Uterus (tissue), 4 donors: ENCODE measurements around the gene MYH14. TPM values are rescaled to one million over a fixed set of nuclear protein-coding genes. Genes with fewer than 3 reads are reported as not detected.
"Not testable (repeated sequence)": the region's sequence is repeated elsewhere in the genome, so short reads cannot be mapped to it uniquely, and the experiment has no call there.

ENCODE experiments used
- DNase-seq, 2 donors: peaks; one replicate each; pipeline ENCODE4 v3.0.0-alpha.2; 2019 to 2020
- H3K27ac ChIP-seq, 2 donors: fragments of 200-600 bp; sonication (generic); 1 replicate in 1 of 2; 2 replicates in 1 of 2; pipeline ENCODE4 v1.5.1; 2016 to 2018
- H3K27me3 ChIP-seq, 2 donors: fragments of 200-600 bp; sonication (generic); one replicate each; pipeline ENCODE4 v1.5.1; 2018 to 2019; ENCODE audit warnings: control low read depth in 1 of 2
- H3K36me3 ChIP-seq, 2 donors: fragments of 200-600 bp; sonication (generic); one replicate each; pipeline ENCODE4 v1.5.1; 2019; ENCODE audit warnings: control low read depth in 1 of 2
- H3K4me1 ChIP-seq, 2 donors: fragments of 200-600 bp; sonication (generic); one replicate each; pipeline ENCODE4 v1.5.1; 2018 to 2019; ENCODE audit warnings: control low read depth in 1 of 2
- H3K4me3 ChIP-seq, 2 donors: fragments of 200-600 bp; sonication (generic); 1 replicate in 1 of 2; 2 replicates in 1 of 2; pipeline ENCODE4 v1.5.1; 2018 to 2019; ENCODE audit warnings: mild to moderate bottlenecking in 1 of 2
- H3K9me3 ChIP-seq, 2 donors: fragments of 200-600 bp; sonication (generic); one replicate each; pipeline ENCODE4 v1.5.1; 2019; ENCODE audit warnings: control low read depth in 1 of 2
- CTCF ChIP-seq, 4 experiments: fragments of 200-600 bp in 2 of 4; fragments of 450-650 bp in 2 of 4; sonication (generic) in 2 of 4; IDR thresholded peaks; one replicate each; pipeline ENCODE4 v1.5.1; 2016 to 2019; ENCODE audit warnings: antibody characterized with exemption in 4 of 4, mild to moderate bottlenecking in 2 of 4, moderate library complexity in 1 of 4
- POLR2A ChIP-seq, 2 donors: fragments of 450-650 bp; IDR thresholded peaks; one replicate each; pipeline ENCODE4 v1.6.1; 2016; ENCODE audit warnings: antibody characterized with exemption in 2 of 2, mild to moderate bottlenecking in 1 of 2, moderate library complexity in 1 of 2
- intact Hi-C: fragments of 100-400 bp; cut with DNase I; formaldehyde crosslinking; loops from one replicate; pipeline ENCODE4 v1.15.1; 2023; ENCODE audit warnings: low total_unique reads
- total RNA-seq, 4 donors: library from RNA; depleted of rRNA in 3 of 4; stranded (reverse); fragments of >200 nt in 3 of 4; gene quantifications; one replicate each; pipeline versions ENCODE4 v1.1.0 to v1.2.4, GENCODE V29; 2014 to 2023
- donor health status: DM: yes; HTN: yes; CAD: no.

Gene MYH14
- total RNA-seq, 4 donors from 2014 or later = 0.77 to 22.1 (median 1.4) TPM

GRCh38 chr19:50329146-50329925, 125.9 kb downstream of the MYH14 start, which contains the start of gene KCNC3:
TSS of gene KCNC3 (minus strand) at chr19:50329377. CDS start at chr19:50329082, 295 bp downstream.
- H3K27me3 ChIP-seq = peaks cover 38 to 46% of the 10 kb centered on the region in 2 donors
- peak; percentile 29 to 67 for TF ChIP-seq POLR2A (IDR thresholded peaks at IDR 0.05)
- TF ChIP-seq CTCF (IDR thresholded peaks at IDR 0.05) = no peak
- peak within 1 kb of the TSS in 1 of 2 donors; percentile 13 for H3K4me3 ChIP-seq
- peaks cover 0 to 3% of the 10 kb centered on the region in 2 donors for H3K4me1 ChIP-seq
- H3K9me3 ChIP-seq = no peaks in the 10 kb centered on the region
- no peaks in the 10 kb centered on the region for H3K36me3 ChIP-seq
- H3K27ac ChIP-seq = peak within 1 kb of the TSS in 1 of 2 donors; percentile 22
- peak; percentile 74 to 92 for DNase-seq
- intact Hi-C loops = no loop called here

- H3K27ac ChIP-seq = peak overlapping the region in 1 of 2 donors; percentile 22
- DNase-seq, H3K4me1 ChIP-seq, H3K4me3 ChIP-seq, intact Hi-C loops, H3K36me3 ChIP-seq, H3K9me3 ChIP-seq: not testable (repeated sequence)
- H3K27me3 ChIP-seq = peaks cover 38 to 46% of the 10 kb centered on the region in 2 donors
These were observed 126.5 kb downstream of the MYH14 start for GRCh38 chr19:50329926-50330294.

GRCh38 chr19:50330365-50331078, 127.1 kb downstream of the MYH14 start:
- DNase-seq = peak; percentile 18 to 28
- H3K27ac ChIP-seq = no peak overlapping the region
- no peaks in the 10 kb centered on the region for H3K9me3 ChIP-seq
- TF ChIP-seq POLR2A (IDR thresholded peaks at IDR 0.05) (no peak), CTCF (IDR thresholded peaks at IDR 0.05) (no peak)
- no peaks in the 10 kb centered on the region for H3K36me3 ChIP-seq
- H3K4me3 ChIP-seq = no peak overlapping the region
- intact Hi-C loops = no loop called here
- peaks cover 0 to 3% of the 10 kb centered on the region in 2 donors for H3K4me1 ChIP-seq
- H3K27me3 ChIP-seq = peaks cover 38 to 46% of the 10 kb centered on the region in 2 donors

GRCh38 chr19:50331221-50331993, 128.0 kb downstream of the MYH14 start:
- no peak for DNase-seq
- Histone ChIP-seq H3K9me3 (no peaks in the 10 kb centered on the region), H3K36me3 (no peaks in the 10 kb centered on the region), H3K27ac (no peak overlapping the region), H3K4me3 (no peak overlapping the region), H3K4me1 (peaks cover 0 to 3% of the 10 kb centered on the region in 2 donors), H3K27me3 (peaks cover 35 to 46% of the 10 kb centered on the region in 2 donors)
- intact Hi-C loops = no loop called here
- no peak for TF ChIP-seq POLR2A (IDR thresholded peaks at IDR 0.05)
- no peak for TF ChIP-seq CTCF (IDR thresholded peaks at IDR 0.05)

GRCh38 chr19:50331994-50332243, 128.5 kb downstream of the MYH14 start:
- H3K4me1 ChIP-seq = peaks cover 0 to 3% of the 10 kb centered on the region in 2 donors
- no peak overlapping the region for H3K27ac ChIP-seq
- H3K9me3 ChIP-seq = no peaks in the 10 kb centered on the region
- H3K4me3 ChIP-seq = no peak overlapping the region
- peaks cover 34 to 45% of the 10 kb centered on the region in 2 donors for H3K27me3 ChIP-seq
- no peaks in the 10 kb centered on the region for H3K36me3 ChIP-seq
- intact Hi-C loops = no loop called here
- TF ChIP-seq CTCF (IDR thresholded peaks at IDR 0.05) (no peak), POLR2A (IDR thresholded peaks at IDR 0.05) (no peak)
- no peak for DNase-seq
